ENCODE measurements around the gene MED13L.

Gene MED13L

GRCh38 chr12:116092162-116092561, 185.3 kb downstream of the MED13L start:
- Histone ChIP-seq H3K36me3 (ENCODE audit: low read length) (no peaks in the 10 kb centered on the region), H3K4me2 (ENCODE audit: low read depth, low read length, poor library complexity, severe bottlenecking) (no peak overlapping the region), H3K9ac (ENCODE audit: low read length) (no peak overlapping the region)

GRCh38 chr12:116091579-116091978, 185.9 kb downstream of the MED13L start:
- Histone ChIP-seq H3K9me2 (replicated peaks; ENCODE audit: insufficient read depth, low read length) (no peaks in the 10 kb centered on the region), H3K4me3 (ENCODE audit: insufficient read depth, low read length, poor library complexity, severe bottlenecking) (no peak overlapping the region), H3K79me2 (ENCODE audit: insufficient read depth, low read length) (no peaks in the 10 kb centered on the region), H3K36me3 (ENCODE audit: low read length) (no peaks in the 10 kb centered on the region), H3K27me3 (ENCODE audit: low read length) (no peaks in the 10 kb centered on the region), H3K4me2 (ENCODE audit: low read depth, low read length, poor library complexity, severe bottlenecking) (no peak overlapping the region), H2AFZ (ENCODE audit: low read depth, low read length, severe bottlenecking) (no peak overlapping the region), H3F3A (ENCODE audit: insufficient read depth) (no peaks in the 10 kb centered on the region), H3K27ac (ENCODE audit: low read depth, low read length) (no peak overlapping the region), H3K9ac (ENCODE audit: low read length) (no peak overlapping the region), H4K20me1 (ENCODE audit: low read depth, low read length) (peaks cover 3% of the 10 kb centered on the region), H3K9me3 (ENCODE audit: insufficient read depth, low read length) (no peaks in the 10 kb centered on the region)
- no peak for TF ChIP-seq CTCF (IDR thresholded peaks at IDR 0.05; ENCODE audit: insufficient read depth, low read length, poor library complexity, severe bottlenecking)
- TF ChIP-seq EZH2phosphoT487 (conservative IDR thresholded peaks at IDR 0.05; ENCODE audit: low read length), result no peak

More at GRCh38 chr12:116092162-116092561, 185.3 kb downstream of the MED13L start:
- no peaks in the 10 kb centered on the region for H3K79me2 ChIP-seq (ENCODE audit: insufficient read depth, low read length)
- H3K27ac ChIP-seq (ENCODE audit: low read depth, low read length), result no peak overlapping the region
- H4K20me1 ChIP-seq (ENCODE audit: low read depth, low read length), result peaks cover 3% of the 10 kb centered on the region
- no peak overlapping the region for H2AFZ ChIP-seq (ENCODE audit: low read depth, low read length, severe bottlenecking)
- no peaks in the 10 kb centered on the region for H3K9me3 ChIP-seq (ENCODE audit: insufficient read depth, low read length)
- H3K27me3 ChIP-seq (ENCODE audit: low read length), result no peaks in the 10 kb centered on the region
- no peaks in the 10 kb centered on the region for H3F3A ChIP-seq (ENCODE audit: insufficient read depth)
- H3K9me2 ChIP-seq (replicated peaks; ENCODE audit: insufficient read depth, low read length), result no peaks in the 10 kb centered on the region
- TF ChIP-seq EZH2phosphoT487 (conservative IDR thresholded peaks at IDR 0.05; ENCODE audit: low read length), result no peak
- no peak for TF ChIP-seq CTCF (IDR thresholded peaks at IDR 0.05; ENCODE audit: insufficient read depth, low read length, poor library complexity, severe bottlenecking)
- H3K4me3 ChIP-seq (ENCODE audit: insufficient read depth, low read length, poor library complexity, severe bottlenecking), result no peak overlapping the region

- TF ChIP-seq CTCF (IDR thresholded peaks at IDR 0.05; ENCODE audit: insufficient read depth, low read length, poor library complexity, severe bottlenecking) (no peak), EZH2phosphoT487 (conservative IDR thresholded peaks at IDR 0.05; ENCODE audit: low read length) (no peak)
- H4K20me1 ChIP-seq (ENCODE audit: low read depth, low read length), result peaks cover 3% of the 10 kb centered on the region
These were observed 187.0 kb downstream of the MED13L start for GRCh38 chr12:116090516-116090915.

More at GRCh38 chr12:116090516-116090915, 187.0 kb downstream of the MED13L start:
- Histone ChIP-seq H3K27ac (ENCODE audit: low read depth, low read length) (no peak overlapping the region), H3K27me3 (ENCODE audit: low read length) (no peaks in the 10 kb centered on the region), H2AFZ (ENCODE audit: low read depth, low read length, severe bottlenecking) (no peak overlapping the region), H3K9ac (ENCODE audit: low read length) (no peak overlapping the region), H3K9me2 (replicated peaks; ENCODE audit: insufficient read depth, low read length) (no peaks in the 10 kb centered on the region), H3K4me3 (ENCODE audit: insufficient read depth, low read length, poor library complexity, severe bottlenecking) (no peak overlapping the region), H3K36me3 (ENCODE audit: low read length) (no peaks in the 10 kb centered on the region), H3K9me3 (ENCODE audit: insufficient read depth, low read length) (no peaks in the 10 kb centered on the region), H3K79me2 (ENCODE audit: insufficient read depth, low read length) (no peaks in the 10 kb centered on the region), H3F3A (ENCODE audit: insufficient read depth) (no peaks in the 10 kb centered on the region), H3K4me2 (ENCODE audit: low read depth, low read length, poor library complexity, severe bottlenecking) (no peak overlapping the region)

All from SU-DHL-6 (cell line).